CD4-positive, alpha-beta T cell treated with Interleukin-15 for 4 hours (primary cell): ENCODE results near the gene FAM89A.
A peak's percentile ranks its signal among the peaks of the same experiment; 100 is the strongest.
"Not testable (repeated sequence)": the region's sequence is repeated elsewhere in the genome, so short reads cannot be mapped to it uniquely, and the experiment has no call there.

Source experiments
- DNase-seq: peaks from one replicate; pipeline ENCODE4 v3.0.0-alpha.2; 2020; ENCODE audit warnings: low spot score

FAM89A gene

DNA sequence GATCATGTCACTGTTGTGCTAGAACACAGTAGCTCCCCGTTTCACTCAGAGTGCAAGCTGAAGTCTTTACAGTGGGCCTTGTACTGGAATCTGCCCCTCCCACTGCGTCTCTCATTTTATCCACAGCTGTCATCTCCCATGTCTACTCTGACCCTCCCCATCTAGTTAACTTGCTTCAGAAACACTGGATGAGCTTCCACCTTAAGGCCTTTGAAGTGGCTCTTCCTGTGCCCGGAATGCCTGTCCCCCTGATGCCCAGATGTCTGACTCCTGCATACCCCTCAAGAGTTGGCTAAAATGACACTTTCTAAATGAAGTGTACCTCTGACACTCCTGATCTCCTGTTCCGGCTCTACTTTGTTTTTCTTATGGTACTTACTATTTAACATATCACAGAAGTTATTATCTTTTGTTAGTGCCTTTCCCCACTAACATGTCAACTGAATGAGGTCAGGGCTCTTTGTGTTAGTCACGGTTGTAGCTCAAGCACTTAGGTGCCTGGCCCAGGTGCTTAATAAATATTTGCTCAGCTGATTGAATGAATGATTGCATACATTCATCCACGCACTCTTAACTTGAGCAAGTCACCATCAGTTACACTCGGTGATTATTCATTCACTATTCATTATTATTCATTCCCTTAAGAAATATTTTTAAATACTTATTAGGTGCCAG lies 47.8 kb downstream of the FAM89A start:
- no peak for DNase-seq

- no peak for DNase-seq
Measured at GRCh38 chr1:230987448-230987847, 52.6 kb downstream of the FAM89A start.

DNA sequence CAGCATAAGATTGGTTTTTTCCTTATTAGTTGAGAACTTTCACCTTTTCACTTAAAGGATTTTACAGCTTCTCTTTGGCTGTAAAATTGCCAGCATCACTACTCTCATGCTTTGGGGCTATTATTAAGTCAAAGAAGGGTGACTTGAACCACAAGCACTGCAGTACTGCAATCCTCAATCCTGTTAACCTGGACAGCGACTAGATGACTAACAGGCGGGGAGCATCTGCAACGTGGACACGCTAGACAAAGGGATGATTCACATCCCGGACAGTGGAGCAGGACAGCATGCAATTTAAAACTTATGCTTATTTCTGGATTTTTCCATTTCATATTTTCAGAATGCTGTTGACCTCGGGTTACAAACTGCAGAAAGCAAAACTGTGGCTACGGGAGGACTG lies 53.1 kb downstream of the FAM89A start:
- no peak for DNase-seq

DNA sequence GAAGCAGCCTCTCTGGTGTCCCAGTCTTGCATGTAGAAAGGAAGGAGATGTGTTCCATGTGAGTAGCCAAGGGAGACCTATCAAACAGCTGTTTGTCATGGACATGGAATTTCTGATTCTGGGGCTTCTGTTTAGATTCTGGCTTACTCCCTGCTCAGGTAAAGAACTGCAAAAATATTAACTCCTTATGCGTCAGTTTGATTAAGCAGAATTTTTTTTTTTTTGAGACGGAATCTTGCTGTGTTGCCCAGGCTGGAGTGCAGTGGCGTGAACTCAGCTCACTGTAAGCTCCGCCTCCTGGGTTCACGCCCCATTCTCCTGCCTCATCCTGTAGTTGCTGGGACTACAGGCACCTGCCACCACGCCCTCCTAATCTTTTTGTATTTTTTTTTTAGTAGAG lies 54.3 kb downstream of the FAM89A start:
- no peak for DNase-seq

- DNase-seq, result not testable (repeated sequence)
Measured at GRCh38 chr1:230984622-230985515, 55.2 kb downstream of the FAM89A start.

GRCh38 chr1:230983811-230984210 lies 56.2 kb downstream of the FAM89A start:
- no peak for DNase-seq

DNA sequence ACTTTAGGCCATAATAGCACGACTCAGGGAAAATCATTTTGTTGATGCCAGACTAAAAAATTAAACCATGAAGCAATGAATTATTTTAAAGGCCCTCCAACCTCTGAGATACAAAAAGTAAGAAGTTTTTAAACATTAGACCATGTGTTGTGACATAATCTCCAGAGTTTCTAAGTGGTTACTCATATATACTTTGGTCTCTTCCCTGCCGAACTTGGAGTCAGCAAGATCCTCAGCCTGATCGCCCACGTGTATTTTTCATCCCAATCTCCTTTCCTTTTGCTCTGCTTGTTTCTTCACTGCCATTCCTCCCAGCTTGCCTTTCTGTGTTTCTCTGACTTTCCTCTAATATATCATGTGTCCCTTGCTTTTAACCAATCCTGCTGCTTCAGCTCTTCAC lies 57.4 kb downstream of the FAM89A start:
- DNase-seq, result no peak

DNA sequence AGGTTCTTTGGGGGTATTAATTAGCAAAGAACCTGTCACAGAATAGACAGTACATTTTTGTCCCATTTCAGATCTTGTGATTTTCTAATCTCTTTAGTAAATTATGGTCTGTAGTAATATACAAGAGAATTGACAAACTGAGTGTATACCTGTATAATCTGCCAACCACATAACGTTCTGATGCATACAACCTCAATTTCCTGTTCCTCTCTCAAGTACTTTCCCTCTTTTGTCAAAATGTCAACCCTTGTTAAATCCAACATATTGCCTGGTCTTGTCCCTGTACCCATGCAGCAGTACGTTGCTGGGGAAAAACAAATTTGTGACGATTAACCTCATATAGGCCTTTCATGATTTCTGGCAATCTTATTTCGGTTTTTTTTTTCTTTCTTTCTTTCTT lies 60.1 kb downstream of the FAM89A start:
- DNase-seq, result no peak

DNA sequence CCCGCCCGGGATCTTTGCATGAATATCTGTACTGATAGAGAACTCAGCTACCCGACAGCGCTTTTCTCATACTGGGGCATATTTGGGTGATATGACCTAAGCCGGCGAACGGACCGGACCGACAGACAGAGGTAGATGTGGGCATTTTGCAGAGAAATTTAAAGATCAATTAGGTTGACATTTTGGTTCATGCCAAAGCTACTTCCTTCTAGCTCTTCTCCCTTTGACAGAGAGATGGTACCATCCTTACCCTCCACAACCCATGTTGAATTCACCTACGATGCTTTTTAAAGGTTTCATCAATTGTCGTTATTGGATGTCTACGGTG lies 60.7 kb downstream of the FAM89A start:
- DNase-seq, result no peak

- peak; percentile 98 for DNase-seq
Measured at GRCh38 chr1:230978491-230979388, 61.3 kb downstream of the FAM89A start, which contains the start of the genes ARV1 and TTC13. TSS of gene ARV1 (plus strand) at chr1:230979094. CDS start at chr1:230979106, 12 bp downstream. TSS of gene TTC13 (minus strand) at chr1:230978861. CDS start at chr1:230978830, 31 bp downstream.

GRCh38 chr1:230977761-230978490 lies 62.1 kb downstream of the FAM89A start:
- peak; percentile 15 for DNase-seq

- peak; percentile 53 for DNase-seq
Measured at GRCh38 chr1:230976825-230977747, 63.0 kb downstream of the FAM89A start.

DNA sequence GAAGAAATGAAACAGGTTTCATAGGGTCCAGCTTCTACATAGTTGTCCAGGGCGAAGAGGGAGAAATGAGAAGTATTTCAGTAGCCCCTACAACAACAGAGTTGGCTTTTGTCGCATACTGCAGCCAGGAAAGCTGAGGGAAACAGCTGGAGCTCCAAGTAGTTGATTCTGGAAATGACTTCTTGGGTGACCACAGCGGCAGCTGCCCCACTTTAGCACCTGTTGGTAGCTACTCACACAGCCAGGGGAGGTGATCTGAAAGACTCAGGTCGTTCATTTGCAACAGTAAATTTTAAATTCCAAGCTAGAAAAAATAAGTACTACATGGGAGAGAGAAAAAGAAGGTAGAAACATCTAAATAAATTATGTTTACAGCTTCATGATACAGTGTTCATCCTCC lies 63.7 kb downstream of the FAM89A start:
- DNase-seq, result no peak

DNA sequence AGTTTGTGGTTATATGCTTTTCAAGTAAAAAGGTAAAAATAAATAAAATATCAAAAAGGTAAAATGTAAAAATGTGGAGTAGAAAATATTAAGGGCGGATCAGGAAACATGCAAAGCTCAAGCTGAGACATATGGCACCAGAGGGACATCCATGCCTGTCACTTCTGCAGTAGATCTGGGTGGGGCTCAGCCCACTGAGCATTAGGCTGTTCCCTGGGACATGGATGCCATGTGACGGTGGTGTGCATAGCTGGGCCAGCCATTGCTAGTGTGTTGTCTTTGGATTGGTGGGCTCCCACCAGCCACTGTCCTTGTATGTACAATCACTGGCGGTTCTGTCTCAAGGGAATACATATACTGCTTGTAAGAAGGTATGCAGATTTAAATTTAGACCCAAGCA lies 64.4 kb downstream of the FAM89A start:
- no peak for DNase-seq

DNA sequence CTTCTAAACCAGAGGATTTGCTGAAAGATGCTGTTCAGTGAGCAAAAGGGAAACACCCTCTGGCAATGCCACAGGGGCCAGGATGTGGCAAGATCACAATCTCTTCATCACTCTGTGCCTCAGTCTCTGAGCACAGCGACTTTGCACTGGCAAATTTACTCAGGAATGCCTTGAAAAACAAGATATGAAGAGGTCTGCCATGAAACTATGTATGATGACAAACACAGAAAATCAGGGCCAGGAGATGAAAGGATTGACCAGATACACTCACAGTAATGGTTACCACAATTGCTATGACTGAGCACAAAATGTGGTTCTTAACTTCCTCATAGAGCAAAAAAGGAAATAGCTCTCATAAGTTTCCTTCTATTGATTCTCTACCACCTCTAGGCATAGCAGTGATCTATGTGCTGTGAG lies 67.2 kb downstream of the FAM89A start:
- peak; percentile 75 for DNase-seq

GRCh38 chr1:230971771-230972170 lies 68.3 kb downstream of the FAM89A start:
- no peak for DNase-seq

DNA sequence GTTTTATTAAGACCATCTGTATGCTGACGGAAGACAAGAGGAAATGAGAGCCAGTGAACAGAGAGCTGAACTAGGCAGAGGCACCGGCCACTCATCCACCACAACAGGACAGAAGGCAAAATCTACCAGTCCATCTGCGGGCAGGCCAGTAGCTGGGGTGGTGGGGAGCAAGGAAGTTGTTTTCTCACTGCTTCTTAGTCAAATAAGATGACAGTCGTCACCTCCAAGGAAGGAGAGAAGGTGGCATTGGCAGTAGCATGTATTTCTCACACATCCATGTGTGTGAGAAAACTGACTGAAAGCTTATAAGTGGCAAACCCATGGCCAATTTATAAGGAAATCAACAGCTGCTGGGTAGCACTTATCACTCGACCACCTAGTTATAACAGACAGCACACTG lies 69.6 kb downstream of the FAM89A start:
- DNase-seq, result no peak
